Hepatocyte (in vitro differentiated cells): ENCODE data around the gene ZNRF4. TPM values are rescaled to one million over a fixed set of nuclear protein-coding genes. Genes with fewer than 3 reads are reported as not detected.

Source experiments
- DNase-seq: peaks from one replicate; pipeline ENCODE4 v3.0.0-alpha.2; 2016; ENCODE audit warnings: low spot score
- H2AFZ ChIP-seq: fragments of 200-600 bp; sonication (generic); 2 replicates; pipeline ENCODE4 v1.6.0; 2016; ENCODE audit warnings: antibody characterized with exemption, mild to moderate bottlenecking
- H3K27ac ChIP-seq: fragments of 200-600 bp; sonication (generic); 2 replicates; pipeline ENCODE4 v1.5.1; 2016; ENCODE audit warnings: mild to moderate bottlenecking
- H3K27me3 ChIP-seq: fragments of 200-600 bp; sonication (generic); 2 replicates; pipeline ENCODE4 v1.6.1; 2016
- H3K36me3 ChIP-seq: fragments of 200-600 bp; sonication (generic); replicated peaks from 2 replicates; pipeline ENCODE4 v1.5.1; 2016; ENCODE audit warnings: low read depth; ENCODE audit not compliant: insufficient read depth
- H3K4me1 ChIP-seq: fragments of 200-600 bp; sonication (generic); 2 replicates; pipeline ENCODE4 v1.5.1; 2016; ENCODE audit warnings: mild to moderate bottlenecking, moderate library complexity; ENCODE audit not compliant: insufficient read depth
- H3K4me2 ChIP-seq: fragments of 200-600 bp; sonication (generic); 2 replicates; pipeline ENCODE4 v1.6.0; 2016
- H3K4me3 ChIP-seq: fragments of 200-600 bp; sonication (generic); 2 replicates; pipeline ENCODE4 v1.5.1; 2016; ENCODE audit warnings: mild to moderate bottlenecking
- H3K79me2 ChIP-seq: fragments of 200-600 bp; sonication (generic); 2 replicates; pipeline ENCODE4 v1.6.0; 2017; ENCODE audit warnings: mild to moderate bottlenecking
- H3K9me2 ChIP-seq: fragments of 200-600 bp; sonication (generic); replicated peaks from 2 replicates; pipeline ENCODE4 v1.6.0; 2017; ENCODE audit warnings: mild to moderate bottlenecking; ENCODE audit not compliant: insufficient read depth
- H3K9me3 ChIP-seq: fragments of 200-600 bp; sonication (generic); 2 replicates; pipeline ENCODE4 v1.5.1; 2016; ENCODE audit warnings: low read depth, mild to moderate bottlenecking
- H4K20me1 ChIP-seq: fragments of 200-600 bp; sonication (generic); 2 replicates; pipeline ENCODE4 v1.6.0; 2016; ENCODE audit warnings: mild to moderate bottlenecking; ENCODE audit not compliant: insufficient read depth, poor library complexity, severe bottlenecking
- EZH2 ChIP-seq: fragments of 200-600 bp; sonication (generic); IDR thresholded peaks from 2 replicates; pipeline ENCODE4 v1.6.1; 2016; ENCODE audit warnings: antibody characterized with exemption, mild to moderate bottlenecking, borderline replicate concordance
- EZH2phosphoT487 ChIP-seq: fragments of 200-600 bp; sonication (generic); IDR thresholded peaks from one replicate; pipeline ENCODE4 v1.6.1; 2018; ENCODE audit warnings: antibody characterized with exemption, mild to moderate bottlenecking, low read depth, moderate library complexity; ENCODE audit not compliant: unreplicated experiment, severe bottlenecking
- WGBS: methylation state at CpG from one replicate; pipeline ENCODE4 v1.1.6; 2016; ENCODE audit warnings: low lambda C conversion rate; ENCODE audit errors: missing lambda C conversion rate; 5-methylcytosine and 5-hydroxymethylcytosine counted together
- polyA plus RNA-seq: library from polyadenylated mRNA; unstranded; fragments of >200 nt; fragmentation: Nextera tagmentation; extraction: Ambion mirVana; gene quantifications from 2 replicates; pipeline ENCODE4 v1.2.1, GENCODE V29; 2016
- total RNA-seq: library from RNA; depleted of rRNA; stranded (reverse); fragments of >200 nt; gene quantifications from 2 replicates; pipeline ENCODE4 v1.2.3, GENCODE V29; 2014
- TF ChIP-seq, protein P1 (sequence below): fragments of 200-600 bp; sonication (generic); IDR thresholded peaks from 2 replicates; pipeline ENCODE4 v1.5.1; 2016; ENCODE audit warnings: antibody characterized with exemption, mild to moderate bottlenecking; ENCODE audit not compliant: poor library complexity

The ZNRF4 gene
- total and polyA plus RNA-seq, 2 experiments from 2014 or later, result not detected

DNA sequence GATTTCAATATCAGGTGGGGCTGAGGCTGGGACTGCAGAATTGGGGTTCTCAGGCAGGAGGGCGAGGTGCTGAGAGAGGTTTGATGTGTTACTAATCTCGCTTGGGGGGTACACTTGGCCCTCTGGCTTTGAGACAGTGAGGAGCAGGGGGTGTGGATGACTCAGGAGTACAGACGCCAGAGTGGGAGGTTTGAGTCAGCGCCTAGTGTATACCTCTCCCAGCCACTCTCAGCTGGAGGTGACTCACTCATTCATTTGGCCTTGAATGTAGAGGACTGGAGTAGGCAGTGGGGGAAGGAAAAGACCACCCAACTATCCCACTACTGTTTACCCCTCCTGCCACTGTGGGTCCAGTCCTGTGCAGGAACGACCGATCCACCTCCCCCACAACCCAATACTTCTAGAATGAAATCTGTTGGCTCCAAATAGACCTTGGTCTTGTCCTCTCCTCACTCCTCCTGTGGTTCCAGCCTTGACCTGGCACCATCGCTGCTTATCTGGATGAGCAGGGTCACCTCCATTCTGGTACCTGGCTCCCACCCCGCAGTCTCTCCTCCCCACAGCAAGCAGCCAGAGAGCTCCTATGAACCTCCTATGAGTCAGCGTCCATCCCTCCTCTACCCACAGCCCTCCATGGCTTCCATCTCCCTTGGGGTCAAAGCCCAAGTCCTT lies 20.1 kb upstream of the ZNRF4 start:
- 71% methylated on average over 9 of the region's 9 CpGs for WGBS

DNA sequence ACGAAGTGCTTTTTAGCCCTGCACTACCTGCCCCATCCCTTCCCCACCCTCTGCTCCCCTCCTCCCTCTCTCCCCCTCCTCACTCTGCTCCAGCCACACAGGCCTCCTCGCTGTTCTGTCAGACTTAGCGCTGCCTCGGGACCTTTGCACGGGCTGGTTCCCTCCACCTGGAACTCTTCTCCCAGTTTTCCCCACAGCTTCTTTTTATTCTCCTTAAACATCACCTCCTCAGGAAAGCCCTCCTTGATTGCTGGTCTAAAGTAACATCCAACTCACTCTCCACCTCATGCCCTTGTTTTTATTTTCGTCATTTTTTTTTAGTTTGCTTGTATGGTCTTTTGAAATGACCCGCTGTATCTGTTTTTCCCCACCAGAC lies 19.6 kb upstream of the ZNRF4 start:
- Histone ChIP-seq H3K4me3 (no peak overlapping the region), H3K4me2 (no peak overlapping the region), H3K4me1 (no peaks in the 10 kb centered on the region), H3K9me2 (no peaks in the 10 kb centered on the region), H3K27ac (no peak overlapping the region), H3K36me3 (no peaks in the 10 kb centered on the region), H2AFZ (no peak overlapping the region), H3K79me2 (no peaks in the 10 kb centered on the region), H3K27me3 (peaks cover 13% of the 10 kb centered on the region), H4K20me1 (no peaks in the 10 kb centered on the region), H3K9me3 (no peaks in the 10 kb centered on the region)
- TF ChIP-seq, protein P1, sequence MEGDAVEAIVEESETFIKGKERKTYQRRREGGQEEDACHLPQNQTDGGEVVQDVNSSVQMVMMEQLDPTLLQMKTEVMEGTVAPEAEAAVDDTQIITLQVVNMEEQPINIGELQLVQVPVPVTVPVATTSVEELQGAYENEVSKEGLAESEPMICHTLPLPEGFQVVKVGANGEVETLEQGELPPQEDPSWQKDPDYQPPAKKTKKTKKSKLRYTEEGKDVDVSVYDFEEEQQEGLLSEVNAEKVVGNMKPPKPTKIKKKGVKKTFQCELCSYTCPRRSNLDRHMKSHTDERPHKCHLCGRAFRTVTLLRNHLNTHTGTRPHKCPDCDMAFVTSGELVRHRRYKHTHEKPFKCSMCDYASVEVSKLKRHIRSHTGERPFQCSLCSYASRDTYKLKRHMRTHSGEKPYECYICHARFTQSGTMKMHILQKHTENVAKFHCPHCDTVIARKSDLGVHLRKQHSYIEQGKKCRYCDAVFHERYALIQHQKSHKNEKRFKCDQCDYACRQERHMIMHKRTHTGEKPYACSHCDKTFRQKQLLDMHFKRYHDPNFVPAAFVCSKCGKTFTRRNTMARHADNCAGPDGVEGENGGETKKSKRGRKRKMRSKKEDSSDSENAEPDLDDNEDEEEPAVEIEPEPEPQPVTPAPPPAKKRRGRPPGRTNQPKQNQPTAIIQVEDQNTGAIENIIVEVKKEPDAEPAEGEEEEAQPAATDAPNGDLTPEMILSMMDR, result no peak
- TF ChIP-seq EZH2, result no peak
- no peak for TF ChIP-seq EZH2phosphoT487
- WGBS, result 77% methylated on average over 6 of the region's 7 CpGs
- DNase-seq, result no peak

More for the DNA sequence above, 20.1 kb upstream of the ZNRF4 start:
- Histone ChIP-seq H3K36me3 (no peaks in the 10 kb centered on the region), H2AFZ (no peak overlapping the region), H3K4me2 (no peak overlapping the region), H3K79me2 (no peaks in the 10 kb centered on the region), H3K9me2 (no peaks in the 10 kb centered on the region), H4K20me1 (no peaks in the 10 kb centered on the region), H3K4me3 (no peak overlapping the region), H3K27me3 (peaks cover 13% of the 10 kb centered on the region), H3K27ac (no peak overlapping the region), H3K9me3 (no peaks in the 10 kb centered on the region), H3K4me1 (no peaks in the 10 kb centered on the region)
- peak; percentile 35 for DNase-seq
- no peak for TF ChIP-seq EZH2phosphoT487
- TF ChIP-seq, protein P1, result no peak
- TF ChIP-seq EZH2, result no peak

DNA sequence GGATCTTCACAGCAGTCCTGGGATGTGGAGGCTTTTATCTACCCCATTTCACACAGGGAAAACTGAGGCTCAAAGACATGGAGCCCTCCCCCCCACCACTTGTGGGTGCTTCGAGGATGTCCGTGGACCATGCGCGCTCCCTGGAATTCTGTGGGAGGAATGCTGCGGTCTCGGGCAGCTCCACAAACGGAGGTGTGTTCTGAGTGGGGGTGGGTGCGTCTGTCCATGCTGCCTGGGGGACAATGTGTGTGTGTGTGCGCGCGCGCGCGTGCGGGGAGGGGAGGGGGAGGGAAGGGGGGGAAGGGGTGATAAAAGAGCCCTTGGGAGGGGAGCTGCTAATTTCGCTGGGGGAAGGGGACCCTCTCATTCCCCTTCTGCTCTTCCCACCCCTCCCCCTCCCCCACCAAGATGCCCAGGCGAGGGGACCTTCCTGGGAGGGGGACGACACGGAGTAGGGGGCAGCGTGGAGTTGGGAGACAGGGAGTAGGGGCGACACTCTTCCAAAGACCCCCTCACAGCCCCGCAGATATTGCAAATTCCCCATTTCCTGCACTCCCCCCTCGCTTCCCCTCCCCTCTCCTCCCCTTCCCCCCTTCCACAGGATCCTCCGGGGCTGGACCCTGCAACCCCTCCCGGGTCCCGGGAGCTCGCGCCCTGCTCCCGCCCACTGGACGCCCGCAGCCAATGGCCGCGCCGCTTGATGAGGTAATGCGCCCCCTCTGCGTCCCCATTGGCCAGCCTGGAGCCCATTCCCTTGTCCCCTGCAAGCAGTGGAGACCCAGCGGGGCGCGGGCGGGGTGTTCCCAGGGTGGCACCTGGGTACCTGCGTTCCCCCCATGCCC lies 18.9 kb upstream of the ZNRF4 start:
- H3K9me2 ChIP-seq, result no peaks in the 10 kb centered on the region
- no peaks in the 10 kb centered on the region for H3K36me3 ChIP-seq
- no peaks in the 10 kb centered on the region for H3K9me3 ChIP-seq
- H4K20me1 ChIP-seq, result no peaks in the 10 kb centered on the region
- WGBS, result 4% methylated on average over 21 of the region's 41 CpGs
- no peaks in the 10 kb centered on the region for H3K79me2 ChIP-seq
- H3K4me3 ChIP-seq, result no peak overlapping the region
- no peaks in the 10 kb centered on the region for H3K4me1 ChIP-seq
- DNase-seq, result peak; percentile 68
- H3K4me2 ChIP-seq, result peak overlapping the region; percentile 85
- no peak overlapping the region for H3K27ac ChIP-seq
- TF ChIP-seq EZH2phosphoT487 (no peak), EZH2 (no peak)
- TF ChIP-seq, protein P1, result no peak
- H2AFZ ChIP-seq, result no peak overlapping the region
- H3K27me3 ChIP-seq, result peaks cover 17% of the 10 kb centered on the region
